Nephron progenitor cell (in vitro differentiated cells): ENCODE measurements around the gene LLPH.

Experiments used
- DNase-seq: peaks from one replicate; pipeline ENCODE4 v3.0.0; 2021
- H3K27ac Mint-ChIP-seq: 2 replicates; pipeline ENCODE4 v1.8.0; 2021; ENCODE audit warnings: mild to moderate bottlenecking, moderate library complexity, mixed read lengths
- H3K27me3 Mint-ChIP-seq: 2 replicates; pipeline ENCODE4 v1.8.0; 2021; ENCODE audit warnings: mild to moderate bottlenecking, low read depth, mixed read lengths; ENCODE audit not compliant: poor library complexity
- H3K36me3 Mint-ChIP-seq: 2 replicates; pipeline ENCODE4 v1.8.0; 2021; ENCODE audit warnings: low read depth, mixed read lengths
- H3K4me1 Mint-ChIP-seq: 2 replicates; pipeline ENCODE4 v1.8.0; 2021; ENCODE audit warnings: mixed read lengths
- H3K4me3 Mint-ChIP-seq: 2 replicates; pipeline ENCODE4 v1.8.0; 2021; ENCODE audit warnings: mild to moderate bottlenecking, moderate library complexity, mixed read lengths
- H3K9me3 Mint-ChIP-seq: 2 replicates; pipeline ENCODE4 v1.8.0; 2021; ENCODE audit warnings: mild to moderate bottlenecking, moderate library complexity, mixed read lengths
- CTCF ChIP-seq: fragments of 200-600 bp; sonication (generic); IDR thresholded peaks from 2 replicates; pipeline ENCODE4 v1.5.0; 2021; ENCODE audit warnings: antibody characterized with exemption

LLPH gene

GRCh38 chr12:66168410-66168809 lies 37.9 kb upstream of the LLPH start:
- Mint-ChIP-seq H3K36me3 (peaks cover 59% of the 10 kb centered on the region), H3K9me3 (peaks cover 91% of the 10 kb centered on the region), H3K4me1 (peaks cover 13% of the 10 kb centered on the region), H3K4me3 (peak overlapping the region; percentile 86), H3K27ac (no peak overlapping the region), H3K27me3 (peaks cover 3% of the 10 kb centered on the region)
- no peak for DNase-seq
- no peak for TF ChIP-seq CTCF

- peaks cover 3% of the 10 kb centered on the region for H3K27me3 Mint-ChIP-seq
- TF ChIP-seq CTCF, result no peak
- DNase-seq, result no peak
- H3K4me1 Mint-ChIP-seq, result peaks cover 13% of the 10 kb centered on the region
- H3K27ac Mint-ChIP-seq, result no peak overlapping the region
- H3K36me3 Mint-ChIP-seq, result peaks cover 65% of the 10 kb centered on the region
- H3K9me3 Mint-ChIP-seq, result peaks cover 88% of the 10 kb centered on the region
- H3K4me3 Mint-ChIP-seq, result no peak overlapping the region
Measured at GRCh38 chr12:66166561-66166960, 36.0 kb upstream of the LLPH start.

GRCh38 chr12:66165141-66165540 lies 34.6 kb upstream of the LLPH start:
- Mint-ChIP-seq H3K4me3 (no peak overlapping the region), H3K4me1 (peaks cover 13% of the 10 kb centered on the region)
- no peak for DNase-seq

GRCh38 chr12:66164349-66164821 lies 33.8 kb upstream of the LLPH start:
- H3K27ac Mint-ChIP-seq, result no peak overlapping the region
- H3K27me3 Mint-ChIP-seq, result peaks cover 3% of the 10 kb centered on the region
- DNase-seq, result no peak
- H3K36me3 Mint-ChIP-seq, result peaks cover 76% of the 10 kb centered on the region
- H3K4me1 Mint-ChIP-seq, result peaks cover 13% of the 10 kb centered on the region
- TF ChIP-seq CTCF, result no peak
- H3K4me3 Mint-ChIP-seq, result no peak overlapping the region
- H3K9me3 Mint-ChIP-seq, result peaks cover 72% of the 10 kb centered on the region

More at GRCh38 chr12:66165141-66165540, 34.6 kb upstream of the LLPH start:
- Mint-ChIP-seq H3K27me3 (peaks cover 3% of the 10 kb centered on the region), H3K27ac (no peak overlapping the region), H3K36me3 (peaks cover 69% of the 10 kb centered on the region), H3K9me3 (peaks cover 76% of the 10 kb centered on the region)
- no peak for TF ChIP-seq CTCF

GRCh38 chr12:66163289-66163688 lies 32.7 kb upstream of the LLPH start:
- peaks cover 4% of the 10 kb centered on the region for H3K4me1 Mint-ChIP-seq

More at GRCh38 chr12:66163289-66163688, 32.7 kb upstream of the LLPH start:
- Mint-ChIP-seq H3K36me3 (peaks cover 72% of the 10 kb centered on the region), H3K27ac (no peak overlapping the region), H3K27me3 (peaks cover 3% of the 10 kb centered on the region), H3K9me3 (peaks cover 62% of the 10 kb centered on the region), H3K4me3 (no peak overlapping the region)
- no peak for DNase-seq
- no peak for TF ChIP-seq CTCF
